A549 treated with CORT108297 at 1 μM for 4 hours (cell line): ENCODE results near the gene OR10H2. TPM values are rescaled to one million over a fixed set of nuclear protein-coding genes. Genes with fewer than 3 reads are reported as not detected.

Experiments
- total RNA-seq: library from RNA; stranded (reverse); fragments of 200-300 nt; extraction: Qiagen RNA extraction; gene quantifications from 5 replicates; pipeline ENCODE4 v1.2.3, GENCODE V29; 2022

OR10H2 gene, protein sequence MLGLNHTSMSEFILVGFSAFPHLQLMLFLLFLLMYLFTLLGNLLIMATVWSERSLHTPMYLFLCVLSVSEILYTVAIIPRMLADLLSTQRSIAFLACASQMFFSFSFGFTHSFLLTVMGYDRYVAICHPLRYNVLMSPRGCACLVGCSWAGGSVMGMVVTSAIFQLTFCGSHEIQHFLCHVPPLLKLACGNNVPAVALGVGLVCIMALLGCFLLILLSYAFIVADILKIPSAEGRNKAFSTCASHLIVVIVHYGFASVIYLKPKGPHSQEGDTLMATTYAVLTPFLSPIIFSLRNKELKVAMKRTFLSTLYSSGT
- total RNA-seq: not detected in 5 replicates

GRCh38 chr19:15727724-15728123 lies at the start of gene OR10H2:
OR10H2 (plus strand) TSS chr19:15728024; CDS start chr19:15728044, 20 bp downstream.

GRCh38 chr19:15737722-15738121 lies 9.9 kb downstream of the OR10H2 start, which contains the start of gene OR10H3:
OR10H3 (plus strand) TSS chr19:15737985; CDS start chr19:15741393, 3,408 bp downstream.

Other genes starting within 250 kb of the OR10H2 start
- gene PGLYRP2, start 248.5 kb upstream of the OR10H2 start, total RNA-seq: 0.05 TPM in 1 of 5 replicates, not detected in the others
- gene CYP4F22, start 219.5 kb upstream of the OR10H2 start, total RNA-seq: 0.06 to 0.09 TPM (median 0.08 TPM) in 5 replicates
- gene CYP4F8, start 112.8 kb upstream of the OR10H2 start, total RNA-seq: not detected in 5 replicates
- 1.8 to 3.0 TPM (median 2.3 TPM) in 5 replicates for gene CYP4F3, start 87.1 kb upstream of the OR10H2 start, total RNA-seq
- gene CYP4F12, start 54.9 kb upstream of the OR10H2 start, total RNA-seq: 1.4 to 2.0 TPM (median 1.7 TPM) in 5 replicates
- not detected in 5 replicates for gene OR10H3, start 10.0 kb downstream of the OR10H2 start, total RNA-seq
- not detected in 5 replicates for gene OR10H5, start 59.6 kb downstream of the OR10H2 start, total RNA-seq
- gene OR10H1, start 87.6 kb downstream of the OR10H2 start, total RNA-seq: not detected in 5 replicates
- gene CYP4F2, start 170.1 kb downstream of the OR10H2 start, total RNA-seq: 0.05 to 0.25 TPM (median 0.18 TPM) in 5 replicates
- 5.5 to 6.8 TPM (median 6.2 TPM) in 5 replicates for gene CYP4F11, start 206.5 kb downstream of the OR10H2 start, total RNA-seq
- gene OR10H4, start 221.0 kb downstream of the OR10H2 start, total RNA-seq: not detected in 5 replicates